Testis (tissue), 3 donors: Measurements from ENCODE around the gene COL4A2. TPM values are rescaled to one million over a fixed set of nuclear protein-coding genes. Genes with fewer than 3 reads are reported as not detected.

Experiments used
- DNase-seq: peaks from one replicate; pipeline ENCODE4 v3.0.0-alpha.2; 2019
- H3K27ac ChIP-seq, 2 donors: fragments of 200-600 bp; sonication (generic); one replicate each; pipeline ENCODE4 v1.5.1; 2019
- H3K27me3 ChIP-seq: fragments of 200-600 bp; sonication (generic); one replicate; pipeline ENCODE4 v1.5.1; 2019
- H3K36me3 ChIP-seq: fragments of 200-600 bp; sonication (generic); one replicate; pipeline ENCODE4 v1.5.1; 2017; ENCODE audit warnings: low read depth; ENCODE audit errors: missing control alignments
- H3K4me1 ChIP-seq: fragments of 200-600 bp; sonication (generic); one replicate; pipeline ENCODE4 v1.5.1; 2019
- H3K4me3 ChIP-seq, 2 donors: fragments of 200-600 bp; sonication (generic); one replicate each; pipeline ENCODE4 v1.5.1; 2017 to 2019
- H3K9me3 ChIP-seq: fragments of 200-600 bp; sonication (generic); one replicate; pipeline ENCODE4 v1.5.1; 2017
- POLR2A ChIP-seq: fragments of 450-650 bp; IDR thresholded peaks from one replicate; pipeline ENCODE4 v1.6.1; 2017; ENCODE audit warnings: antibody characterized with exemption, mild to moderate bottlenecking, moderate library complexity
- WGBS, 2 donors: methylation state at CpG; one replicate each; pipeline ENCODE4 v1.1.5; 2018; 5-methylcytosine and 5-hydroxymethylcytosine counted together
- intact Hi-C: fragments of 100-400 bp; cut with DNase I; formaldehyde crosslinking; loops from one replicate; pipeline ENCODE4 v1.15.1; 2023; ENCODE audit warnings: low total_unique reads
- polyA plus RNA-seq: library from polyadenylated mRNA; stranded (reverse); fragments of 350-450 nt; fragmentation: Illumina TruSeq; extraction: RNeasy Lipid Tissue Mini Kit (QIAGEN cat#74804); gene quantifications from one replicate; pipeline ENCODE4 v1.2.3, GENCODE V29; 2014; ENCODE audit warnings: low read depth, low replicate concordance; ENCODE audit not compliant: insufficient read depth
- total RNA-seq, 2 donors: library from RNA; depleted of rRNA; stranded (reverse); fragments of >200 nt; gene quantifications; one replicate each; pipeline ENCODE4 v1.2.3, GENCODE V29; 2016
- TF ChIP-seq, protein P1 (sequence below), 3 experiments: fragments of 450-650 bp in 2 of 3; fragments of 200-600 bp in 1 of 3; sonication (generic) in 1 of 3; IDR thresholded peaks; one replicate each; pipeline ENCODE4 v1.5.1; 2016 to 2019; ENCODE audit warnings: antibody characterized with exemption in 3 of 3, mild to moderate bottlenecking in 2 of 3, moderate library complexity in 1 of 3

COL4A2 gene
- total and polyA plus RNA-seq, 3 donors from 2014 or later = 69.1 to 89.9 (median 81.0) TPM

DNA sequence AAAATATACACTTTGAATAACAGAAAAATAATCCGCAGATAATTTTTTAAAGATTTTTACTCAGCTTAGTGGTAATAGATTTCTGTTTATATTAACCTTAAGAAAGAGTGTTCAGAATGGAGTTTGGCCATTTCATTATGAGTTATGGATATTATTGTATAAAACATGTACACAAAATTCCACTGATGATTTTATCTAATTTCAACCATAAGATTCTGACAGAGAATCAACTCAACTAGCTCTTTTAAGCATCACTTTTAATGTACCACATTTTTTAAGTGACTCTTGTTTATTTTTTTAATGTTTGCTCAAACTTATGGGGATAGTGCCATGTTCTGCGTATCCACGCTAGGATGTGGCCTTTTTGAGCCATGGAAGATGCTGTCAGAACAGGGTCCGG, 75.7 kb downstream of the COL4A2 start:
- Histone ChIP-seq H3K36me3 (no peaks in the 10 kb centered on the region), H3K4me3 (no peak overlapping the region), H3K4me1 (peaks cover 7% of the 10 kb centered on the region), H3K9me3 (no peaks in the 10 kb centered on the region), H3K27me3 (no peaks in the 10 kb centered on the region), H3K27ac (no peak overlapping the region)
- 93 to 95% methylated on average over 4 of the region's 4 CpGs for WGBS, 2 donors
- TF ChIP-seq, protein P1, sequence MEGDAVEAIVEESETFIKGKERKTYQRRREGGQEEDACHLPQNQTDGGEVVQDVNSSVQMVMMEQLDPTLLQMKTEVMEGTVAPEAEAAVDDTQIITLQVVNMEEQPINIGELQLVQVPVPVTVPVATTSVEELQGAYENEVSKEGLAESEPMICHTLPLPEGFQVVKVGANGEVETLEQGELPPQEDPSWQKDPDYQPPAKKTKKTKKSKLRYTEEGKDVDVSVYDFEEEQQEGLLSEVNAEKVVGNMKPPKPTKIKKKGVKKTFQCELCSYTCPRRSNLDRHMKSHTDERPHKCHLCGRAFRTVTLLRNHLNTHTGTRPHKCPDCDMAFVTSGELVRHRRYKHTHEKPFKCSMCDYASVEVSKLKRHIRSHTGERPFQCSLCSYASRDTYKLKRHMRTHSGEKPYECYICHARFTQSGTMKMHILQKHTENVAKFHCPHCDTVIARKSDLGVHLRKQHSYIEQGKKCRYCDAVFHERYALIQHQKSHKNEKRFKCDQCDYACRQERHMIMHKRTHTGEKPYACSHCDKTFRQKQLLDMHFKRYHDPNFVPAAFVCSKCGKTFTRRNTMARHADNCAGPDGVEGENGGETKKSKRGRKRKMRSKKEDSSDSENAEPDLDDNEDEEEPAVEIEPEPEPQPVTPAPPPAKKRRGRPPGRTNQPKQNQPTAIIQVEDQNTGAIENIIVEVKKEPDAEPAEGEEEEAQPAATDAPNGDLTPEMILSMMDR (IDR thresholded peaks at IDR 0.05) = no peak
- no peak for TF ChIP-seq POLR2A
- intact Hi-C loops = no loop called here
- no peak for DNase-seq

DNA sequence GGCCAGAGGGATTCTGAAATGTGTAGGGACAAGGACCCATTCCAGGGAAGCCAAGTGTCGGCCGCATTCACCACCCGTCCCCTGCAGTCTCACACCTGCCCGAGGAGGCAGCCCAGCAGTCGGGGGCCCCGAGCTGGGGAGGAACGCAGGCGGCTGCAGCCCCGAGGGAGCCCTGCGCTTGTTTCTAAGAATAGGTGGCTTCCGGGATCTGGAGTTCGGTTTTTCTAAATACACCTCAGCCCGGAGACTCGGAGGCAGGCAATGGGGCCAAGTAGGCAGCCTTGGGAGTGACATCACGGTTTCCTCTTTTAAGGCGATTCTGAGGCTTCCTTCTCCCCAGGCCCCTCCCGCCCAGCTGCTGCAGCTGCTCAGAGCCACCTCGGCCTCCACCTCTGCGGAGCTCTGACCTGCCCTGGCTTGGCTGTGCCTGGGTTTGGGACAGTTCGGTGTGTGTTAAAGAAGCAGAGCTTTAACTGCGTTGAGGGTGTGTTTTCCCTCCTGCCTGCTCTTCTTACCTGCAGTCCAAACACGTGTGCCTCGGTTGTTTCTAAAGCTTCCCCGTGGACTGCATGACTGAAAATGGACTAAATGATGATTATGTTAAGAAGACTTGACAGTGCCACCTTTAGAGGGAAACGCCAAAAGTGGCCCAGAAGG, 80.5 kb downstream of the COL4A2 start:
- Histone ChIP-seq H3K9me3 (no peaks in the 10 kb centered on the region), H3K36me3 (no peaks in the 10 kb centered on the region), H3K4me1 (peaks cover 14% of the 10 kb centered on the region), H3K4me3 (no peak overlapping the region), H3K27ac (peak overlapping the region in 1 of 2 donors; percentile 57), H3K27me3 (no peaks in the 10 kb centered on the region)
- TF ChIP-seq, protein P1 (IDR thresholded peaks at IDR 0.05) = no peak
- no peak for TF ChIP-seq POLR2A
- whole genome bisulfite sequencing, 2 donors = 35% methylated on average over 9 to 25 of the region's 25 CpGs
- intact Hi-C loops = no loop called here
- DNase-seq = peak; percentile 61

DNA sequence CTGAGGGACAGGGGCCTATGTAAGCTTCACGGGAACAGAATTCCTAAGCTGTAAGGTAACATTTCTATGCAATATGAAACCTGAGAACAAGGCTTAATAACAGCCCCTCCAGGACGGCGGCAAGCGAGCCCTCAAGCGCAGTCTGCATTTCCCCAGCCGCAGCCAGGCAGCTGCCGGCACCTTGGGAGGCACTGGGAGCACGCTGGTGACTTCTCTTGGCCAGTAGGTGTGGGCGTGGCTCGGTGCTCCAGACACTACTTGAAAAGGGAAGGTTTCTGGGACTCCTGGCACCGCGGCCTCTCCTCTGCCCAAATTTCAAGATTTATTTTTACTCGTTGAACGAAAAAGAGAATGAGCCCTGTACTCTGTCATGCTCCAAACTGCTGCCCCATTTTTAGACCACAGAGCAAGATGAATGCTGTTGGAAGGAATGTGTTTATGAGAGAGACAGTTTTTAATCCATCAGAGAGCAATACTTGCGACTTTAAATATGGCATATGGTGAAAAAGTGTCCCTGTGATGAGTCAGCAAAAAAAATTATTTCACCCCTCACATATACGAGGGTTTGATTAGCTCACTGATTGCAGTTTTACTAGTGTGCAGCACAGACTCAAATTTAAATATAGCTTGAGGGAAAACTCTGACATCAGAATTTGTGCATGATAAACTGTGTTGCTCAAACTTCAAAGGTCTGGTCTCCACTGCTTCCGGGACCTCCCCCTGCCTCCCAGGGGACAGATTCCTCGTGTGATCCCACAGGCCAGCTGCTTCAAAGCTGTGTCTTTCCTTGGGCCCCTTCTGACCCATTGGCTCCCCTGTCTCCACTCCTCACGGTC, 81.2 kb downstream of the COL4A2 start:
- H3K27me3 ChIP-seq = no peaks in the 10 kb centered on the region
- DNase-seq = no peak
- no peak overlapping the region for H3K4me3 ChIP-seq
- H3K36me3 ChIP-seq = no peaks in the 10 kb centered on the region
- no peaks in the 10 kb centered on the region for H3K9me3 ChIP-seq
- peaks cover 18% of the 10 kb centered on the region for H3K4me1 ChIP-seq
- H3K27ac ChIP-seq = peak overlapping the region in 1 of 2 donors; percentile 39
- 60 to 67% methylated on average over 17 to 19 of the region's 19 CpGs for WGBS, 2 donors
- TF ChIP-seq, protein P1 (IDR thresholded peaks at IDR 0.05) = no peak
- no peak for TF ChIP-seq POLR2A
- intact Hi-C loops = no loop called here

DNA sequence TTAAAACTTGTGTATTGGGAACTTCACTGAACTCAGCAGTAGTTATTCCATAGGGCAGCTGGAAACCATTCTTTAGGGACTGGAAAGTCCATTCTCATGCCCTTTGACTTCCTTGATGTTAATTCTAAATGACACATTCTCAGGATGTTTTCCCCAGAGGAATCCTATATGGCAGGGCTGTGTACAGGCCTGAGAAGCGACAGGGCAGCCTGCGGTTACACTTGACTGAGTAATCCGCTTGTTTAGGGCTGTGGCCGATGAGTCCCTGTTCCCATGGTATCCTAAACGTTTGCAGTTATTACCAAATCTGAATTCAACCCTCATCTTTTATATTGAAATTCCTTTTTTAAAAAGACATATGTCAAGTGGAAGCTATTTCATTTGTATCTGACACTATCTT, 83.5 kb downstream of the COL4A2 start:
- peaks cover 18% of the 10 kb centered on the region for H3K4me1 ChIP-seq

More for the DNA sequence above, 83.5 kb downstream of the COL4A2 start:
- no peaks in the 10 kb centered on the region for H3K27me3 ChIP-seq
- no peak overlapping the region for H3K4me3 ChIP-seq
- H3K27ac ChIP-seq = no peak overlapping the region
- no peak for TF ChIP-seq POLR2A
- TF ChIP-seq, protein P1 (IDR thresholded peaks at IDR 0.05) = no peak
- no peaks in the 10 kb centered on the region for H3K36me3 ChIP-seq
- no peaks in the 10 kb centered on the region for H3K9me3 ChIP-seq
- no peak for DNase-seq
- 89 to 90% methylated on average over 5 of the region's 5 CpGs for WGBS, 2 donors
- intact Hi-C loops = no loop called here
